WTC11 (cell line): ENCODE measurements around the gene ABCG1. TPM values are rescaled to one million over a fixed set of nuclear protein-coding genes. Genes with fewer than 3 reads are reported as not detected.

ENCODE experiments used
- ATAC-seq: fragments of 200-7000 bp; cut with Tn5 transposase; 2 replicates; pipeline ENCODE4 v1.10.0; 2021; ENCODE audit warnings: mild to moderate bottlenecking, moderate library complexity
- CTCF ChIA-PET: fragments of 300-600 bp; sonication (Branson Sonifier 250); formaldehyde crosslinking; loops from one replicate; lab custom pipeline; 2021; ENCODE audit warnings: antibody characterized with exemption; lab: Charles Lee
- POLR2A ChIA-PET: fragments of 350-600 bp; sonication (Branson Sonifier 250); formaldehyde crosslinking; loops from one replicate; lab custom pipeline; 2021; ENCODE audit warnings: antibody characterized with exemption; lab: Charles Lee
- DNase-seq: peaks from one replicate; pipeline ENCODE4 v3.0.0; 2021; ENCODE audit warnings: low spot score
- H3K27ac Mint-ChIP-seq: 2 replicates; pipeline ENCODE4 v1.8.0; 2021; ENCODE audit warnings: mixed read lengths
- H3K27me3 Mint-ChIP-seq: 2 replicates; pipeline ENCODE4 v1.8.0; 2021; ENCODE audit warnings: low read depth, mild to moderate bottlenecking, moderate library complexity, mixed read lengths
- H3K36me3 Mint-ChIP-seq: 2 replicates; pipeline ENCODE4 v1.8.0; 2021; ENCODE audit warnings: mixed read lengths
- H3K4me1 Mint-ChIP-seq: 2 replicates; pipeline ENCODE4 v1.8.0; 2022; ENCODE audit warnings: mixed read lengths
- H3K4me3 Mint-ChIP-seq: 2 replicates; pipeline ENCODE4 v1.8.0; 2021; ENCODE audit warnings: mild to moderate bottlenecking, moderate library complexity, mixed read lengths
- H3K9me3 Mint-ChIP-seq: 2 replicates; pipeline ENCODE4 v1.8.0; 2021; ENCODE audit warnings: mixed read lengths
- AR ChIP-seq: fragments of 250-450 bp; sonication (Bioruptor Pico); IDR thresholded peaks from 2 replicates; pipeline ENCODE4 v1.9.0; 2021; ENCODE audit warnings: mild to moderate bottlenecking
- ATF2 ChIP-seq: sonication (generic); formaldehyde crosslinking; IDR thresholded peaks from 2 replicates; pipeline ENCODE4 v1.8.1; 2022; ENCODE audit warnings: low read depth, missing genetic modification reagents, borderline replicate concordance
- ATF3 ChIP-seq: sonication (generic); formaldehyde crosslinking; conservative IDR thresholded peaks from 2 replicates; pipeline ENCODE4 v1.8.1; 2022; ENCODE audit warnings: mild to moderate bottlenecking, missing genetic modification reagents
- CBFB ChIP-seq: sonication (generic); formaldehyde crosslinking; IDR thresholded peaks from 2 replicates; pipeline ENCODE4 v1.8.1; 2022; ENCODE audit warnings: mild to moderate bottlenecking, low read depth, missing genetic modification reagents
- GRHL2 ChIP-seq: fragments of 250-450 bp; sonication (Bioruptor Pico); IDR thresholded peaks from 2 replicates; pipeline ENCODE4 v1.8.0; 2022; ENCODE audit warnings: mild to moderate bottlenecking, moderate library complexity; ENCODE audit not compliant: insufficient replicate concordance, severe bottlenecking
- GTF2I ChIP-seq: fragments of 250-450 bp; sonication (Bioruptor Pico); conservative IDR thresholded peaks from 2 replicates; pipeline ENCODE4 v1.4.0; 2021; ENCODE audit warnings: mild to moderate bottlenecking
- MYBL2 ChIP-seq: sonication (generic); formaldehyde crosslinking; IDR thresholded peaks from 2 replicates; pipeline ENCODE4 v1.8.1; 2023; ENCODE audit warnings: mild to moderate bottlenecking, moderate library complexity, missing genetic modification reagents
- NR1H2 ChIP-seq: sonication (generic); formaldehyde crosslinking; IDR thresholded peaks from 2 replicates; pipeline ENCODE4 v1.9.0; 2021; ENCODE audit warnings: mild to moderate bottlenecking, moderate library complexity, missing genetic modification reagents
- SMAD3 ChIP-seq: sonication (generic); formaldehyde crosslinking; IDR thresholded peaks from 2 replicates; pipeline ENCODE4 v1.8.0; 2022; ENCODE audit warnings: missing genetic modification reagents, mild to moderate bottlenecking, borderline replicate concordance
- STAT6 ChIP-seq: sonication (generic); formaldehyde crosslinking; conservative IDR thresholded peaks from 2 replicates; pipeline ENCODE4 v1.8.1; 2023; ENCODE audit warnings: mild to moderate bottlenecking, low read depth, missing genetic modification reagents, moderate library complexity
- TEAD4 ChIP-seq: sonication (generic); formaldehyde crosslinking; IDR thresholded peaks from 2 replicates; pipeline ENCODE4 v1.8.0; 2022; ENCODE audit warnings: mild to moderate bottlenecking, missing genetic modification reagents
- ZBTB21 ChIP-seq: sonication (generic); formaldehyde crosslinking; IDR thresholded peaks from 2 replicates; pipeline ENCODE4 v1.8.1; 2023; ENCODE audit warnings: mild to moderate bottlenecking, missing genetic modification reagents, borderline replicate concordance
- ZBTB43 ChIP-seq: sonication (generic); formaldehyde crosslinking; IDR thresholded peaks from 2 replicates; pipeline ENCODE4 v1.8.1; 2023; ENCODE audit warnings: mild to moderate bottlenecking, missing genetic modification reagents
- ZNF138 ChIP-seq: sonication (generic); formaldehyde crosslinking; conservative IDR thresholded peaks from 2 replicates; pipeline ENCODE4 v1.8.1; 2022; ENCODE audit warnings: mild to moderate bottlenecking, moderate library complexity, missing genetic modification reagents
- ZNF396 ChIP-seq: fragments of 250-450 bp; sonication (Bioruptor Pico); IDR thresholded peaks from 2 replicates; pipeline ENCODE4 v1.8.0; 2021; ENCODE audit warnings: mild to moderate bottlenecking, moderate library complexity, borderline replicate concordance
- total RNA-seq: library from RNA; stranded (reverse); gene quantifications from 3 replicates; pipeline ENCODE4 v1.2.3, GENCODE V29; 2021
- TF ChIP-seq, protein P1 (sequence below): sonication (generic); formaldehyde crosslinking; IDR thresholded peaks from 2 replicates; pipeline ENCODE4 v1.8.0; 2022; ENCODE audit warnings: mild to moderate bottlenecking, missing genetic modification reagents
- TF ChIP-seq, protein P2 (sequence below): fragments of 250-450 bp; sonication (Bioruptor Pico); IDR thresholded peaks from 2 replicates; pipeline ENCODE4 v1.9.0; 2021; ENCODE audit warnings: mild to moderate bottlenecking, borderline replicate concordance

The ABCG1 gene
- total RNA-seq, 1 experiment from 2014 or later: 4.0 TPM

- no peaks in the 10 kb centered on the region for H3K9me3 Mint-ChIP-seq
- no peak for ATAC-seq
- CTCF ChIA-PET: interaction anchor here (0.6 to 2.5 kb wide), 9 partner anchors 9 to 186 kb away, joined by 3 to 7 read pairs (median 4); no protein-coding TSS in a partner anchor
Observed at GRCh38 chr21:42254651-42255601, 36.0 kb downstream of the ABCG1 start.

More at GRCh38 chr21:42254651-42255601, 36.0 kb downstream of the ABCG1 start:
- no peaks in the 10 kb centered on the region for H3K4me1 Mint-ChIP-seq
- DNase-seq: no peak
- H3K36me3 Mint-ChIP-seq: no peaks in the 10 kb centered on the region
- H3K27me3 Mint-ChIP-seq: no peaks in the 10 kb centered on the region
- TF ChIP-seq ZBTB43 (CRISPR knock-in tag) (no peak), GRHL2 (CRISPR knock-in tag) (no peak), AR (CRISPR knock-in tag) (no peak), MYBL2 (CRISPR knock-in tag) (no peak), ZBTB21 (no peak), SMAD3 (CRISPR knock-in tag) (no peak), ZNF138 (CRISPR knock-in tag) (no peak), ATF3 (no peak), GTF2I (CRISPR knock-in tag) (no peak), ATF2 (CRISPR knock-in tag) (no peak), CBFB (CRISPR knock-in tag) (no peak), STAT6 (CRISPR knock-in tag) (no peak), NR1H2 (no peak), ZNF396 (no peak), TEAD4 (CRISPR knock-in tag) (no peak)
- TF ChIP-seq, protein P1, sequence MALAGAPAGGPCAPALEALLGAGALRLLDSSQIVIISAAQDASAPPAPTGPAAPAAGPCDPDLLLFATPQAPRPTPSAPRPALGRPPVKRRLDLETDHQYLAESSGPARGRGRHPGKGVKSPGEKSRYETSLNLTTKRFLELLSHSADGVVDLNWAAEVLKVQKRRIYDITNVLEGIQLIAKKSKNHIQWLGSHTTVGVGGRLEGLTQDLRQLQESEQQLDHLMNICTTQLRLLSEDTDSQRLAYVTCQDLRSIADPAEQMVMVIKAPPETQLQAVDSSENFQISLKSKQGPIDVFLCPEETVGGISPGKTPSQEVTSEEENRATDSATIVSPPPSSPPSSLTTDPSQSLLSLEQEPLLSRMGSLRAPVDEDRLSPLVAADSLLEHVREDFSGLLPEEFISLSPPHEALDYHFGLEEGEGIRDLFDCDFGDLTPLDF (CRISPR knock-in tag): no peak
- TF ChIP-seq, protein P2, sequence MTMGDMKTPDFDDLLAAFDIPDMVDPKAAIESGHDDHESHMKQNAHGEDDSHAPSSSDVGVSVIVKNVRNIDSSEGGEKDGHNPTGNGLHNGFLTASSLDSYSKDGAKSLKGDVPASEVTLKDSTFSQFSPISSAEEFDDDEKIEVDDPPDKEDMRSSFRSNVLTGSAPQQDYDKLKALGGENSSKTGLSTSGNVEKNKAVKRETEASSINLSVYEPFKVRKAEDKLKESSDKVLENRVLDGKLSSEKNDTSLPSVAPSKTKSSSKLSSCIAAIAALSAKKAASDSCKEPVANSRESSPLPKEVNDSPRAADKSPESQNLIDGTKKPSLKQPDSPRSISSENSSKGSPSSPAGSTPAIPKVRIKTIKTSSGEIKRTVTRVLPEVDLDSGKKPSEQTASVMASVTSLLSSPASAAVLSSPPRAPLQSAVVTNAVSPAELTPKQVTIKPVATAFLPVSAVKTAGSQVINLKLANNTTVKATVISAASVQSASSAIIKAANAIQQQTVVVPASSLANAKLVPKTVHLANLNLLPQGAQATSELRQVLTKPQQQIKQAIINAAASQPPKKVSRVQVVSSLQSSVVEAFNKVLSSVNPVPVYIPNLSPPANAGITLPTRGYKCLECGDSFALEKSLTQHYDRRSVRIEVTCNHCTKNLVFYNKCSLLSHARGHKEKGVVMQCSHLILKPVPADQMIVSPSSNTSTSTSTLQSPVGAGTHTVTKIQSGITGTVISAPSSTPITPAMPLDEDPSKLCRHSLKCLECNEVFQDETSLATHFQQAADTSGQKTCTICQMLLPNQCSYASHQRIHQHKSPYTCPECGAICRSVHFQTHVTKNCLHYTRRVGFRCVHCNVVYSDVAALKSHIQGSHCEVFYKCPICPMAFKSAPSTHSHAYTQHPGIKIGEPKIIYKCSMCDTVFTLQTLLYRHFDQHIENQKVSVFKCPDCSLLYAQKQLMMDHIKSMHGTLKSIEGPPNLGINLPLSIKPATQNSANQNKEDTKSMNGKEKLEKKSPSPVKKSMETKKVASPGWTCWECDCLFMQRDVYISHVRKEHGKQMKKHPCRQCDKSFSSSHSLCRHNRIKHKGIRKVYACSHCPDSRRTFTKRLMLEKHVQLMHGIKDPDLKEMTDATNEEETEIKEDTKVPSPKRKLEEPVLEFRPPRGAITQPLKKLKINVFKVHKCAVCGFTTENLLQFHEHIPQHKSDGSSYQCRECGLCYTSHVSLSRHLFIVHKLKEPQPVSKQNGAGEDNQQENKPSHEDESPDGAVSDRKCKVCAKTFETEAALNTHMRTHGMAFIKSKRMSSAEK (CRISPR knock-in tag): no peak
- TF ChIP-seq, all 79 proteins: peak for 0
- no peak overlapping the region for H3K27ac Mint-ChIP-seq
- H3K4me3 Mint-ChIP-seq: no peak overlapping the region
- POLR2A ChIA-PET: no interaction called here
